GM19324 (cell line): ENCODE data around the gene TRMU.
"Not testable (repeated sequence)": the region's sequence is repeated elsewhere in the genome, so short reads cannot be mapped to it uniquely, and the experiment has no call there.

ENCODE experiments used
- ATAC-seq: cut with Tn5 transposase; IDR thresholded peaks from one replicate; pipeline ENCODE4 v1.9.1; 2021; ENCODE audit warnings: mild to moderate bottlenecking, moderate library complexity; ENCODE audit not compliant: unreplicated experiment, low FRiP score

The TRMU gene

DNA sequence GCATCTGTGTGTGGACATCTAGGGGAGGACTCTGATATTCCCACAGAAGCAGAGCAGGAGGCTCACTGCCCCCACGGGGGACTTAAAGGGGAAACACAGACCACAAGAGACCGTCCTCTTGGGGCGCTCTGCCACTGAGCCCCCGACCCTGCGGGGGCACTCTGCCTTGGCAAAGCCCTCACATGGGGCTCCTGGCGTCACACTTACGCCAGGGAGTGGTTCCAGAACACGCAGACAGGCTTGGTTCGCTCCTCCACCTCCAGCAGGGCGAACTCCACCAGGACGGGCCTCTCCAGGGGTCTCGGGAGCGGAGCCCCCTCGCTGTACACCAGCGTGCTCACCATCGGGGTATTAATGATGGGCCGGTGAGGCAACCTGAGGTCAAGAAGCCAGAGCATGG, 45.1 kb downstream of the TRMU start:
- ATAC-seq, result no peak

DNA sequence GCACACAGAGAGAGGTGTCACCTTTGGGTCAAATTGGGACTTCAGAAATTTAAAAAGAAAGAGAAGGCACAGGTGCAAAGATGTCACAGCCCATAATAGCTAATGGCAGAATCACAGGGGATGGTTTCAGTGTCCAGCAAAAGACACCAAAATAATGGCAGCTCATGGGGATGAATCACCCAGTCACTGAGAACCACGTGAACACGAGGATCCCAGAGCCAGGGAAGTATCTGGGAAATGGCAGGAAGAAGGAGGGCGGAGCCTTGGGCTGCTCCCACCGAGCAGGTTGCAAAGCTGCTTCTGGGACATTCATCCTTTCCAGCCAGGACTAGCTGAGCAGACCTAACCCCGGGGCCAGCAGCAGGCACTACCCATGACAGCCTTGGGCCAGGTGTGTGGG, 45.6 kb downstream of the TRMU start:
- ATAC-seq, result no peak

DNA sequence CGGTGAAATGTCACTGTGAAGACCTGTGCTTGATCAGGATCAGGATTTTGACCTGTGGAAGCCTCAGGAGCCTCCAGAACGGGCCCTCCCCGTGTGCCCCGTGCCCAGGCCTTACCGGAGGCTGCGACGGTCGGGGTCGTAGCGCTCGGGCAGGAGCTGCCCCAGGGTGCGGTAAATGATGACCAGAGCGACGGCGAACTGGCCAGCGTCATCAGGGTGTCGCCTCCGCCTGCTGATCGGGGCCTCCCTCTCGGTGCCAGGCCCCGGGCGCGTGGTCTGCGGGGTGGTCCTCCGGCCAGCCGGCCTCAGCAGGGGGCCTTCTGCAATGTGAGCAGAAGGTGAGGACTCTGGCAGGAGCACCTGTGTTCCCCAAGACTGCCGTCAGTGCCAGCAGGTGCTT, 46.2 kb downstream of the TRMU start:
- ATAC-seq, result no peak

DNA sequence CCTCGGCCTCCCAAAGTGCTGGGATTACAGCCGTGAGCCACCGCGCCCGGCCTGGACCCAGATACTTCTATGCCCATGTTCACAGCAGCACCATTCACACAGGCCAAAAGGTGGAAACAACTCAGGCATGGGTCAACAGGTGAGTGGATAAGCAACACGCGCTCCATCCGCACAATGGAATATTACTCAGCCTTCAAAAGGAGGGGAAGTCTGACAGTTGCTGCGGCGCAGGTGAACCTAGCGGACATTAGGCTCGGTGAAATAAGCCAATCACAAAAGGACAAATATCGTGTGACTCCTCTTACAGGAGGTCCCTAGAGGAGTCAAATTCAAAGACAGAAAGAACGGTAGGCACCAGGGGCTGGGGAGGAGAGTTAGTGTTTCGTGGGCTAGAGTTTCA, 47.0 kb downstream of the TRMU start:
- no peak for ATAC-seq

DNA sequence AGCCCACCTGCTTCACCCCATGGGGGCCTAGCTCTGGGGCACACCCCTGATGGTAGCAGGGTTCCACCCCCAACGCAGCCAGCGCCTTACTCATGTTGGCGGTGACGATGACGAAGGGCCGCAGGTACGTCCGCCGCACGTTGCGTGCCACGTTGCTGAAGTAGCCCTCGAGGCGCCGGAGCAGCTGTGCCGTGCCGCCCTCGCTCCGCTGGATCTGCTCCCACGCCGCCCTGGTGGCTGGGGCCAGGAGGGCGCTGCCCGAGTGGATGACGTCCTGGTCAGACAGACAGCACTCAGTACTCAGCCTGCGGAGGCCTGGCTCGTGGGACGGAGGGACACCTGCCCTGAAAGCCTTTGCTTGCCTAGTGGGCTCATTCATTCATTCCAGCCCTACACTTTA, 50.8 kb downstream of the TRMU start:
- no peak for ATAC-seq

DNA sequence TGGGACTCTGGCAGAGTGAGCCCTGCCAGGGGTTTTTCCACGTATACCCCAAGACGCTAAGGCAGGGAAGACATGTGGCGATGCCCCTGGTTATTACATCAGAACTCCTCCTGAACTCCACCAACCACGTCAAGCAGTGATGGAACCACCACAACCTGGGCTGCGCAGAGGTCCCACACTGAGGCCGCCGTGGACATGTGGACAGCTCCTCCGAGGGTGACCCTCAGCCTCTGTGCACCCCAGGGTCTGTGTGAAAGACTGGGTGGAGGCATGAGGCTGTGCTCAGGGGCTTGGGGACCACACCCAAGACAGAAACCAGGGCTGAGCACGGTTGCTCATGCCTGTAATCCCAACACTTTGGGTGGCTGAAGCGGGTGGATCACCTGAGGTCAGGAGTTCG, 52.2 kb downstream of the TRMU start:
- no peak for ATAC-seq

DNA sequence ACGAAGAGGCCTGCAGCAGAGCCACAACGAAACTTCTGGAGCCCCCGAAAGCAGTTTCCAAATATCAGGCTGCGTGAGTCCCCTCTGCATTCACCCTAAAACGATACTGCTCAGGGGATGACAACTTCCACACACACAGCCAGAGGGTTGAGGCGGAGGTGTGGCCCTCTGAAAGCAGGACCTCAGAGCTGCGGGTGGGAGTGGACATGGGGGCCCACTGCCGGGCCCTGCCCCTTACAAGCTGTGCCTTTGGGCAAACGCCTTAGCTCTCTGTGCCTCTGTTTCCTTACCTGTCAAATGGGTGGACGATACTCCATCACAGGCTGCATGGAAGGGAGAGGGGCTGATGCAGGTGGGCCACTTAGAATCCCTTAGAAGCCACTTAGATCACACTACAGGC, 53.1 kb downstream of the TRMU start:
- ATAC-seq, result no peak

DNA sequence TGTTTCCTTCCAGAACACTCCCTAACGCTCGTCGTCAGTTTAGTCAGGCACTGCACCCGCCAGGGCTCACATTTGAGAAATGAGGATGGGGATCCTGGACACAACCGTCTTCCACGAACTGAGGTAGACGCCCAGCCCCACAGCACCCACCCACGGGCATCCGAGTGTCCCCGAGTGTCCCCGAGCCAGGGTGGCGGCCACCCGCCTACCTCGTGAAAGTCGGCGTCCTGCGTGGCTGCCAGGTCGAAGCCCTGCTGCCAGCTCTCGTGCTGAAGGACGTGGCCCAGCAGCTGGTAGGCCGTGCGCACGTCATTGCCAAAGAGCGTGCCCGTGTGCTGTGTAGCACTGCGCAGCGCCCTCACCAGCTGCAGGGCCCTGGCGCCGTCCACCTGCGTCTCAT, 53.6 kb downstream of the TRMU start:
- ATAC-seq, result no peak

DNA sequence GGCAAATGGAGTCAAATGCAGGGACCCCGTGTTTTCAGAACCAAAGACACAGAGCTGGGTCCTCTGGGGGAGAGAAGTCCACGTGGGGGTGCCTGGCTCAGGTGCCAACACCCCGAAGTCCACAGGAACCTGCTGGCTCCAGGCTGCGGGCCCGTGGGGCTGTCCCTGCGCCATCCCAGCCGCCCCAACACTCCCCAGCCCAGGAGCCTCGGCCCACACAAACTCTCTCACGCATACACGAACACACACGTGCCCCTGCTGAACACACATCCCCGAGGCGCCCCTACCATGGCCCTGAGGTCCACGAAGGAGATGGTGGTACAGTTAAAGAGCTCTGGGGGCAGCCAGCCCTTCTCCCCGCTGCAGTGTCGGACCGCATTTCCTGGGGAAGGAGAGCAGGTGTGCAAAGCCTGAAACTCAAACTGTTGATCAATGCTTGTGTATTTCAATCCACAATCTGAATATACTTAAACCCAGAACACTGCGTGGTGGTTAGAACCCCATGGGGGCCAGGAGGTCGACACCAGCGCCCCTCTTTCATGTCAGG, 54.7 kb downstream of the TRMU start:
- no peak for ATAC-seq

DNA sequence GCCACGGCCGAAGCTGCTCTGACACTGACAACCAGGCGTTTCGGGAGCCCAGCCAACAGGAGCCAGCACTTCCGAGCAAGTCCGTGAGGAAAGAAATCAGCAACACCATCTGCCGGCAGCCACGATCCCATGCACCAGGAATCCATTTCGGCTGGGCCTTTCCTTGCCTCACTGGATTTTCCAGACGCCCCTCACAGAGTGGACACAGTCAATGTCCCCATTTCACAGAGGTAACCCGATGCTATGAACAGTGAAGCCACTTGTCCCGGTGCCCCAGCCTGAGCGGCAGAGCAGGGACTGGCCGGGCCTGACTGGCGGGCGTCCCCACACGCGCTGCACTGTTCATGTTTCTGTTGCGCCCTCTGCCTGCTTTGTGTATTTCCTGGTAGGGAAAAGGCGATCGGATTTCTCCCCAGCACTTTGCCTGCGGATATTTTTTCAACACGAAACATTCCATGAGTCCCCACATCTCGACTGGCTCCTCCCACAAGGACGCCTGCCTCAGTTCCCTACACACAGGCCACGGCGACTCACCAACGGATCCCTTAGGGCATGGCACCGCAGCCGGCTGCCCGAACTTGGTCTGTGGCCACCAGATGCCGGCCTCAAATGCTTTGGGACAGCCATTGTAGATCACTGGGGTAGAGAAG, 55.3 kb downstream of the TRMU start:
- no peak for ATAC-seq

DNA sequence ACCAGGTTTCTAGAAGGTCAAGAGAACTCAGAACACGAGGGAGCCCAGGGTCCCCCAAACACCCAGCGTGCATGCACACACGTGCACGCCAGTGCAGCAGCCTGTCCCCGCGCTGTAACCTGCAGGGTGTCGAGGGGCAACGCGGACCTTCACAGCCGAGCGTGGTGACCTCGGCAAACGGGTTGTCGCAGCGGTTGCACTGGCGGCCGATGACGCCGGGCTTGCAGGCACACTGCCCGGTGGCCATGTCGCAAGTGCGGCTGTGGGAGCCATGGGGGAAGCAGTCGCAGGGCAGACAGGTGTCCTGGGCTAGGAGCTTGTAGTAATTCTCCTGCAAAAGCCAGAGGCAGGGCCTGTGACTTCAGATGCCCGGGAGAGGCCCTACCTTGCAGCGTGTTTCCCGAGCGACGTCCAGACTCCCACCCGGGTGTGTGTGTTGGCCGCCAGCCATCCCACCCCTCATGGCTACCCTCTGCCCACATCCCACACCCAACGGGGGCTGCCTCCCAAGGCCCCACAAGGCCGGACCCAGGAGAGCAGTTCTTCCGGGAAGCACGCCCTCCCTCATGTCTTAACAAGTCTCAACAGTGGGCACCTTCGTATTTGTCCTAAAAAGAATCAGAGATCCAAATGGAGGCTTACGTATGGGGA, 56.1 kb downstream of the TRMU start:
- no peak for ATAC-seq

DNA sequence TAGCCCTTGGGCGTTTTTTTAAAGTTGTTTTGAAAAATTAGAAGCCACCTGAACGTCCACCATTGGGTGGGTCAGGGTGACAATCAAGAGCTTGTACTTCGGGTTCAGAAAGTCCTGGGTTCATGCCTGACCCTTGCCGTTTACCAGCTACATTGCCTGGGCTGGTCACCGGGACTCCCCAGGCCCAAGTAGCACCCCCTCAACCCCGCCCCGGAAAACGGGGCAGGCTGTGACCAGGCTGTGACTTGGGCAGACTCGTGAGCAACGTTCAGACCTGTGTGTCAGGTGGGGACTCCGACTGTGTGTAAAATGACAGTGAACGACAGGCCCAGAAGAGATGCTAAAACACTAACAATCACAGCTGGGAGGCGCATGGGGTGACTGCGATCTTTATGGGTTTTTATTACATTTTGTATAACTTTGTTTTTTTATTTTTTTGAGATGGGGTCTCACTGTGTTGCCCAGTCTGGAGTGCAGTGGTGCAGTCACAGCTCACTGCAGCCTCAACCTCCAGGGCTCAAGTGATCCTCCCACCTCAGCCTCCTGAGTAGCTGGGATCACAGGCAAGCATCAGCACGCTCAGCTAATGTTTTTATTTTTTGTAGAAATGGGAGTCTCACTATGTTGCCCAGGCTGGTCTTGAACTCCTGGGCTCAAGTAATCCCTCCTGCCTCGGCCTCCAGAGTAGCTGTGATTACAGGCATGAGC, 56.8 kb downstream of the TRMU start:
- ATAC-seq, result no peak

DNA sequence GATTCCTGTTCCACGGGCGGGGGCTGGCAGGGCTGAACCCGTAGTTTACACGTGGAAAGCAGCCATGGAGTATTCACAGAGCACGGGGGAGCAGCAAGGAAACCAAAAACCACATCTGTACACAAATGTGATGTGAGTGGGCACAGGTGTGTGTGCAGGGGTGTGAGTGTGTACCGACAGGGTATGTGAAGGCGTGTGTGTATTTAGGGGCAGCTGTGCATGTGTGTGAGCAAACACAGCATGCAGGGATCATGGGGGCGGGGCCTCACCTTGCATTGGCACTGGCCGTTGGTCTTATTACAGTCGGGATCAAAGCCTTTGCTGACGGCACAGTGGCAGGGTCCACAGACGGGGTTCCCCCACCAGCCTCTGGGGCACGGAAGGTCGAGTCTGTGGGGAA, 58.4 kb downstream of the TRMU start:
- no peak for ATAC-seq

DNA sequence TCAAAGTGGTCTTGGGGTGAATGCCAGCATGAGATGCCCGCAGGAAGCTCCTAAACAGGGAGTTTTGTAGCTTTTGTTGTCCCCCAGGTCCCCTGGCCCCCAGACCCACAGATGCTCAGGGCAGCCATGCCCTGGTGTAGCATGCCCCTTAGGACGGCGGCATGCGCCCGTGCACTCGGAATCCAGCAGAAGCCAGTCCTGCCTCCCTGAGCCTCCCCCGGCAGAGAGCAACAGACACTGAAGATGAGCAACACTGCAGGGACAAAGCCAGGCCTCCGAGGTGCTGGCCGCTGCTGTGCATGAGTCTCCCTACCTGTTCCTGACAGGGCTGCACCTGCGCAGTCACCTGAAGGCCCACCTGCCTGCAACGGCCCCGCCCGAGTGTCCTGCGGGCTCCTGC, 59.1 kb downstream of the TRMU start:
- no peak for ATAC-seq

DNA sequence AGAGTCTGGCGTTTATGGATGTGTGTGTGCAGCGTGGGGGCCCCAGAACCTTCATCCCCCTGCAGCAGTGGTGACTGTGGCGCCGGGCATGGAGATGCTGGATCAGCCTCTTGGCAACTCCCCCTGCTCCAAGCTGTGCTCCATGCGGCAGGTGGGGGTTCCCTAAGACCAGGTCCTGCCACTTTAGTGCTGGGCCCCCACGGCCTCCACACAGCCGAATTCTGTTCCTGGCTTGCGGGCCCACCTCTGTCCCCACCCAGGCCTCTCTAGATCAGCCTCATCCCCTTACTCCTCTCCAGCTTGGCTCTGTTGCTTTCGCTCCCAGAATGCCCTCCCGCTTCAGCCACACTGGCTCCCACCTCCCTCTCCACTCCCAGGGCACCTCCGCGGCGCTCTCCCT, 59.6 kb downstream of the TRMU start:
- no peak for ATAC-seq

DNA sequence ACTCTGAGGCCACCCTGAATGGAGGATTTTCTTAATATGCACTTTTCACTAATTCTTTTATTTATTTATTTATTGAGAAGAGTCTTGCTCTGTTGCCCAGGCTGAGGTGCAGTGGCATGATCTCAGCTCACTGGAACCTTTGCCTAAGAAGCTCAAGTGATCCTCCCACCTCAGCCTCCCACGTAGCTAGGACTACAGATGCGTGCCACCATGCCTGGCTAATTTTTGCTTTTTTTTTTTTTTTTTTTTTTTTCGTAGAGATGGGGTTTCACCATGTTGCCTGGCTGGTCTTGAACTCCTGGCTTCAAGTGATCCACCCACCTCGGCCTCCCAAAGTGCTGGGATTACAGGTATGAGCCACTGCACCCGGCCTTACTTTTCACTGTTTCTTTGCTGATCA, 61.5 kb downstream of the TRMU start:
- ATAC-seq, result not testable (repeated sequence)

DNA sequence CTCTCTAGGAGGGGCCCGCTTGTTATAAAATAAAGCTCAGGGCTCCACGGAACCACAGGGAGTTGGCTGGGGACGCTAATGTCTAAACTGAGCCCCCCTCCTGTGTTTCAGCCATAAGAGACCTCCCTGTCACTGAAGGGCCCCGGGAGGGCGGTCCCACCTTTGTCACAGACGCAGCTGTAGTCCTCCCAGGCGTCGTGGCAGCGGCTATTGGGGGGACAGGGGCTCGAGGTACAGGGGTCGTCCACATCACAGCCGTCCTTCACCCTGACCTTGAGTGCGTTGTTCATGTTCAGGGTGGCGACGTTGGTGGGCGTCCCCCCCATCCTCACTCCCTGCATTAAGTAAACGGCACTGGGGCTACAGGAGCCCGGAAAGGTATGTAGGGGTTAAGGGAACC, 62.0 kb downstream of the TRMU start:
- no peak for ATAC-seq

DNA sequence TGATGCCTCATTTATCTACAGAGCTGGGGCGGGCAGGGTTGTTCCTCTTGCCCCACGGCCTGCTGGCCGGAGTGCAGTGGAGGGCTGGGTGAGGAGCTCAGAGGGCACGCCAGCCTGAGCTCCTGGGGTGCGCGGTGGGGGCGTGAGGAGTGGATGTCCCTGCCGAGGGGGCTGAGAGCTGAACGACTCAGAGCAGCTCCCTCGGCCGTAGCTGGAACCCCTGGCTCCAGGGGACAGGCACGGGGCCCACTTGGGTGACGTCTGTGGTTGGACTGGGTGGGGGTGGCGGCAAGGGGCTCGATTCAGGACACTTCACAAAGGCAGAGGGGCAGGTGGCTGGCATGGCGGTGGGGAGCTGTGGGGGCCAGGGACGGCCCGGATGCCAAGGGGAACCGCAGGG, 62.4 kb downstream of the TRMU start:
- no peak for ATAC-seq

DNA sequence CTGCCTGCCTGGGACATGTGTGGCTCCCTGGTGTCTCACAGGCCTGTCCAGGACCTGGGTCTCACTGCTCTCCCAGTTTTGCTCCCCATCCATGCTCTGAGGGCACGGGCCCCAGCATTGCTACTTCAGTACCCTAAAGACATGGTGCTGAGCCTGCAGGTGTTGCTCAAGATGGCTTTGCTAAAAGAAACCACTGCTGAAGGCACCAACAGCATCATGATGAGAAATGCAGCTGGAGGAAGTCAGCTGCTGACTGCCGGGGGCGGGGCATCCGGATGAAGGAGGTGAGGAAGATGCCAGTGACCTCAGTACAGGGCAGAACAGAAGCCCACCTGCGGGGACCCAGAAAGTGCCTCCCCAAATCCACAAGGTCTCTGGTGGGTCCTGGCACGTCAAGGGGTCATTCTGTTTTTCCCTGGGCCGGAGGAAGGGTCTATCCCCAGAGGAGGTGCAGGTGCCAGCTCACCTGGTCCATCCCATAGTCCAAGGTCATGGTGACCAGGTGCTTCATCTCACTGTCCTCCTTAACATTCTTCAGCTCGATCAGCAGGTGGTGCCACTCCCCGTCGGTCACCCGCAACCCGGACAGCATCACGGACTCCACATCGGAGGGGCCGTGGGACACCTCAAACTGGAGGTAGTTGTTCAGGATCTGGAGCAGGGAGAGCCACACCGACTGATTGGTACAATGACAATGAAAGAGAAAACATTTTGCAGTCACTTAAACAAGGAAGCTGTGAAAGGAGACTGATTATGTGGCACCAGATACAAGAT, 63.9 kb downstream of the TRMU start:
- no peak for ATAC-seq

DNA sequence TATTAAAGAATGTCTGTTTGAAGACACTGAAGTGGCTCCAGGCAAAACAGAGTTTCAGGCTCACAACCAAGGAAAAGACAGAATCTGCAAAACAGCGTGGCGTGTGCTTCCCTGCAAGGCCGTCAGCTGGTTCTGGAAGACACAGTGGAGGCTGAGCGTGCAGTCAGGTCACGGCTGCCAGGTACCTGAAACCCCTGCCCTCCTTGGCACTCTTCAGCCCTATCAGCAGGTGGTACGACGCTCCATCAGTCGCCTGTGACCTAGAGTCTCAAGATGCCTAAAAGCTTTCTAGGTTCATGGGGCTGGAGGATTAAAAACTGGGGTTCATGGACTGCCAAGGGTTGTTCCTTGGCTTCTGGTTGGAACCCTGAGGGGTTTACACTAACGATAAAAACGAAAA, 65.9 kb downstream of the TRMU start:
- ATAC-seq, result no peak

DNA sequence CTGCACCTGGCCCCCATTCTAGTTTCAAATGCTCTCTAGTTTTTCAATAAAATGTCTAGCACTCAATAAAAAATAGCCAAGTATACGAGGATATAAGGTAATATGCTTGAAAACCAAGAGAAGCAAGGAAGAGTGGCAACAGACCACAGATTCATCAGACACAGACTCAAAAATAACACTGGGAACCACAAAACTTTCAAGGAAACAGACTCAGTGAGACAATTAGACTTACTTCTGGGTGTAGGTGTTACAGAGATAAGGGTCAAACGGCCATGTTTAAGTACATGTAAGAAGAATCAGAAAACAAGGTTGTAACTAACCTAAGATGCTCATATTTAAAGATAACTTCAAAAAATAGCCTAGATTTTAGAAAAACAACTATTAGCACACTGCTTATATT, 67.0 kb downstream of the TRMU start:
- ATAC-seq, result no peak
